Cardiac muscle cell (in vitro differentiated cells and primary cell): ENCODE measurements around the gene EPM2A. TPM values are rescaled to one million over a fixed set of nuclear protein-coding genes. Genes with fewer than 3 reads are reported as not detected.

Source experiments
- DNase-seq, 2 donors: peaks; one replicate each; pipeline versions ENCODE4 v3.0.0 to v3.0.0-alpha.2; 2010 to 2017; ENCODE audit warnings: low read depth in 1 of 2, low spot score in 1 of 2
- H3K27ac ChIP-seq: fragments of 200-600 bp; sonication (generic); 2 replicates; pipeline ENCODE4 v1.5.1; 2016
- H3K27me3 ChIP-seq: fragments of 200-600 bp; sonication (generic); 2 replicates; pipeline ENCODE4 v1.6.0; 2016; ENCODE audit warnings: control low read depth
- H3K36me3 ChIP-seq: fragments of 200-600 bp; sonication (generic); 2 replicates; pipeline ENCODE4 v1.5.1; 2016; ENCODE audit warnings: control low read depth
- H3K4me1 ChIP-seq: fragments of 200-600 bp; sonication (generic); 2 replicates; pipeline ENCODE4 v1.8.1; 2017; ENCODE audit warnings: low read depth, mild to moderate bottlenecking, mixed run types
- H3K4me3 ChIP-seq: fragments of 200-600 bp; sonication (generic); 2 replicates; pipeline ENCODE4 v1.5.1; 2016; ENCODE audit warnings: mild to moderate bottlenecking
- H3K9me3 ChIP-seq: fragments of 200-600 bp; sonication (generic); 2 replicates; pipeline ENCODE4 v1.5.1; 2017; ENCODE audit warnings: low read depth, mild to moderate bottlenecking, control low read depth
- CTCF ChIP-seq: IDR thresholded peaks from 2 replicates; pipeline ENCODE4 v1.5.1; 2012; ENCODE audit warnings: low read depth, mild to moderate bottlenecking, low read length
- polyA plus RNA-seq: library from polyadenylated mRNA; unstranded; fragments of >200 nt; fragmentation: Nextera tagmentation; extraction: Ambion mirVana; gene quantifications from 2 replicates; pipeline ENCODE4 v1.2.1, GENCODE V29; 2016
- total RNA-seq: library from RNA; depleted of rRNA; stranded (reverse); fragments of >200 nt; gene quantifications from 2 replicates; pipeline ENCODE4 v1.2.3, GENCODE V29; 2016

EPM2A gene
- total and polyA plus RNA-seq, 2 experiments from 2014 or later: 23.1 to 28.3 TPM

GRCh38 chr6:145729887-145730286, 5.4 kb downstream of the EPM2A start:
- Histone ChIP-seq H3K27me3 (no peaks in the 10 kb centered on the region), H3K9me3 (no peaks in the 10 kb centered on the region), H3K36me3 (no peaks in the 10 kb centered on the region), H3K4me3 (no peak overlapping the region), H3K27ac (no peak overlapping the region), H3K4me1 (peaks cover 24% of the 10 kb centered on the region)
- no peak for TF ChIP-seq CTCF
- no peak for DNase-seq

- TF ChIP-seq CTCF: no peak
- Histone ChIP-seq H3K9me3 (no peaks in the 10 kb centered on the region), H3K4me1 (peaks cover 20% of the 10 kb centered on the region), H3K27me3 (no peaks in the 10 kb centered on the region), H3K27ac (no peak overlapping the region), H3K36me3 (no peaks in the 10 kb centered on the region), H3K4me3 (no peak overlapping the region)
- DNase-seq: no peak
These were observed 6.6 kb downstream of the EPM2A start for GRCh38 chr6:145728444-145729385.

- no peak for DNase-seq
- Histone ChIP-seq H3K27ac (no peak overlapping the region), H3K36me3 (no peaks in the 10 kb centered on the region), H3K27me3 (no peaks in the 10 kb centered on the region), H3K4me1 (peaks cover 15% of the 10 kb centered on the region), H3K4me3 (no peak overlapping the region), H3K9me3 (no peaks in the 10 kb centered on the region)
- TF ChIP-seq CTCF: no peak
These were observed 7.4 kb downstream of the EPM2A start for GRCh38 chr6:145727817-145728388.

GRCh38 chr6:145725570-145725969, 9.8 kb downstream of the EPM2A start:
- no peak for DNase-seq
- H3K36me3 ChIP-seq: no peaks in the 10 kb centered on the region
- no peaks in the 10 kb centered on the region for H3K27me3 ChIP-seq
- no peak overlapping the region for H3K27ac ChIP-seq
- no peaks in the 10 kb centered on the region for H3K9me3 ChIP-seq
- H3K4me3 ChIP-seq: no peak overlapping the region
- H3K4me1 ChIP-seq: no peaks in the 10 kb centered on the region
- TF ChIP-seq CTCF: no peak

- TF ChIP-seq CTCF: no peak
- Histone ChIP-seq H3K27ac (no peak overlapping the region), H3K27me3 (no peaks in the 10 kb centered on the region), H3K36me3 (no peaks in the 10 kb centered on the region), H3K4me3 (no peak overlapping the region), H3K4me1 (no peaks in the 10 kb centered on the region), H3K9me3 (no peaks in the 10 kb centered on the region)
- DNase-seq: no peak
These were observed 11.7 kb downstream of the EPM2A start for GRCh38 chr6:145723646-145724045.
